ENCODE data around the gene FAM216A.
"Not testable (repeated sequence)": the region's sequence is repeated elsewhere in the genome, so short reads cannot be mapped to it uniquely, and the experiment has no call there.

FAM216A gene

DNA sequence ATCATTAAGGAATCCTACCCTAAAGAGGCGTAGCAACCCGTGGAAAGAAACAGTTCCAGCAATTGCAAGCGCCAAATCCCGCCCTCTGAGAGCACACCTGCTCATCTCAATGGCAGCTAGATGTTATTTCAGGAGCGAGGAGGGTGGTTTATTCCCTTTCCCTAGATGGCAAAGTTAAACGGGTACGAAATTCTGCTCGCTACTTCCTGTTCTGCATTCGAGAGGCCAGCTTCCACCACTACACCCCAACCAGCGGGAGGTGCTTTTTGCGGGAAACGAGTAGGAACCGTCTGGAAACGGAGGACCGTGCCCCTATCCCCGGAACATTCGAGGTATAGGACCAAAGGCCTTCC, 32.7 kb downstream of the FAM216A start:
- DNase-seq = no peak
- no peak for ATAC-seq

DNA sequence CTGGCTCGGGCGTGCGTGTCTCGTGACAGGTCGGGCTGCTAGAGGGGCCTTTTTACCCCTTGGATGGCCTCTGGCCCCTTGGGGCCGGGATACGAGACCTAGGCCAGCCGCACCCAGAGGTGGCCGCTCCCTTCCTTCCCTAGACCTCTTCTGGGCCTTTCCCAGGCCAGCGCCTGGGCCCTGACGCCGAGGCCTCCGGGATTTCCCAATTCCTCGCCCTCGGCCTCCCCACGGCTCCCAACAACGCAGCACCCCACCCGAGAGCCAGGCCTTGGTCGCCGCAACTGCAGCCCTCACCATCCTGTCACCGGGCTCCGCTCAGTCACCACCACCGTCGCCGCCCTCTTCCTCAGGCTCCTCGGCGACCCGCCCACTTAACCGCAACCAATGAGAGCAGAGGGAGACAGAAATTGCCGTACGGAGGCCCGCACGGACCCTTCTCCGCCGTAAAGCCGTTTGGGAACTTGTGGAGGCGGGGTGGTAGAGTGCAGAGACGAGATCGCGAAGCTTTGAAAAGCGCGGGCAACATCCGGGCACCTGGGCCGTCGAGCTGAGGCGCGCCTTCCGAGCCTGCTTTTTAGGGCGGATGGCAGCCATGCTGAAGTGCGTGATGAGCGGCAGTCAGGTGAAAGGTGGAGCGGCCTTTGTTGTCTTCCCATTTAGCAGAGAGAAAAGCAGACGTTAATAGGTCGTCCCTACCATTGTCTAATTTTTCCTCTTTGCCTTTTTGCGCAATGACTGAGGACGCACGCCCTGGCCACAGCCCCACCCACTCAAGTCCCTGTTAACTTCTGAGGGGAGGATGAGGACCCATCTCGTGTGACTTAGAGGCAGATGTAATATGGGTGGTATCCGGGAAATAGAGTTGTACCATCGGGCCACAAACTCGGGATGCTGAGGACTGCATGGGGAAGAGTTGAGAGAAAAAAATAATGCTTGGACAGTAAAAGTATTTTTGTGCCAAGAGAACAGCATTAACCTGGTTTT, 33.4 kb downstream of the FAM216A start, which contains the start of the genes RAD9B and VPS29:
Gene RAD9B, plus strand, starts transcription at position 580 of the 987 bp plus-strand sequence. Its CDS starts 7 bp downstream, at position 587.
Gene VPS29, minus strand, starts transcription at position 360 of the 987 bp plus-strand sequence. Its CDS starts 60 bp downstream, at position 300.
- DNase-seq = peak; percentile 98
- ATAC-seq = peak; percentile 99

DNA sequence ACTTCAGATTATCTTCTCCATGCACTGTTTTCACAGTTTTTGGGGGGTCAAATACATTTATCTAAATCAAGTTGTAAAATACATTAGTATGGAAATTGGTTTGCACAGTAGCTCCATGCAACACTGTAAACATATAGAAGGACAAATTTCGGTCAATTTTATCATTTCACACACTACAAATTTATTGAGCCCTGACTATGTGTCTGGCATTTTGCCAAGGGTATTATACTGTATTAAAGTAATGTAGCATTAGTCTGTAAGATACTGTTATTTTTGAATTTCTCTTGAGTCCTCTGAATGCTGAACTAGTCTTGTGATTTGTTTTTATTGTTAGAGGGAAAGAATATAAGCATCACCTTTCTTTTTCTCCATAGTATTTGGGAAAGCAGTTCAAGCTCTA, 34.8 kb downstream of the FAM216A start:
- no peak for ATAC-seq

DNA sequence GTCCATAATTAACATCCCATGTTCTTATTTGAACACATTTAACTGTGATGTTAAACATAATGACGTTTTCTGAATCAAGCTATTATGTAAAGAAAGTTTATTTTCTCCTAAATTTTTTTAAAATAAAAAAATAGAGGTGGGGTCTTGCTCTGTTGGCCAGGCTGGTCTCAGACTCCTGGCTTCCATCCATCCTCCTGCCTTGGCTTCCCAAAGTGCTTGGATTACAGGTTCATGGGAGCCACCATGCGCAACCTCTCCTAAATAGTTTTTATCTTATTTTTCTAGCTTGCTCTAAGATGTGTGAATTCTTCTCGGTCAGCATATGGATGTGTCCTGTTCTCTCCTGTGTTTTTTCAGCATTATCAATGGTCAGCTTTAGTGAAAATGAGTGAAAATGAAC, 36.7 kb downstream of the FAM216A start:
- DNase-seq (no peak), ATAC-seq (no peak)

More for the DNA sequence above, 34.8 kb downstream of the FAM216A start:
- DNase-seq = no peak

DNA sequence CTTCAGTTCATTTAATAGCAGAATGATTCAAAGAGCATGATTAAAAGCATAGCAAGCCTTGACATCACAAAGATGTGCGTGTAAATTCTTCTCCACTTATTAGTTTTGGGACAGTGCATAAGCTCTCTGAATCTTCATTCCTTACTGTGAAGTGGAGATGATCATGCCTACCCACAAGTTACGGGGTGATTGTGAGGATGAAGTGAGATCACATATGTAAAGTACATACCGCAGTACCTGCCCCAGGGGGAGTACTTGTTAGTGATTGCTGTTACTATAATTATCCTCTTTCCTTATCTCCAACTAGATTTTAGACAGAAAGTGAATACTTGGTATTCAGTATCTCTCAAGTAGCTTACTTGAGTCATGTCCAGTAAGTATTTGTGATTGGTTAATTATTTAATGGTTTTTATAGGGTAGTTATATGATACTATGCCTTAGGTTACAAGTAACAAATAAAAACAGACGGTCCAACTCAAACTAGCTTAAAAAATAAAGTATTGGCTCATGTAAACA, 39.5 kb downstream of the FAM216A start:
- no peak for DNase-seq
- ATAC-seq = no peak

DNA sequence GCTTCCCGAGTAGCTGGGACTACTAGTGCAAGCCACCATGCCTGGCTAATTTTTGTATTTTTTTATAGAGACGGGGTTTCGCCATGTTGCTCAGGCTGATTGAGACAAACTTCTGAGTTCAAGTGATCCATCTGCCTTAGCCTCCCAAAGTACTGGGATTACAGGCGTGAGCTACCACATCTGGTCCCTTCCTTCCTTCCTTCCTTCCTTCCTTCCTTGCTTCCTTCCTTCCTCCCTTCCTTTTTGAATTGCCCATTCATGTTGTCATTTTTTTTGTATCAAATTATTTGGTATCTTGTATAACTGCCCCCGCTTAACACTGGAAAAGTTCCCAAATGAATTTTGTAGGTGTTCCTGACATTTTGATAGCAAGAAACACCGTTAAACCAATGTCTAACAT, 45.2 kb downstream of the FAM216A start:
- DNase-seq = no peak
- ATAC-seq = no peak

DNA sequence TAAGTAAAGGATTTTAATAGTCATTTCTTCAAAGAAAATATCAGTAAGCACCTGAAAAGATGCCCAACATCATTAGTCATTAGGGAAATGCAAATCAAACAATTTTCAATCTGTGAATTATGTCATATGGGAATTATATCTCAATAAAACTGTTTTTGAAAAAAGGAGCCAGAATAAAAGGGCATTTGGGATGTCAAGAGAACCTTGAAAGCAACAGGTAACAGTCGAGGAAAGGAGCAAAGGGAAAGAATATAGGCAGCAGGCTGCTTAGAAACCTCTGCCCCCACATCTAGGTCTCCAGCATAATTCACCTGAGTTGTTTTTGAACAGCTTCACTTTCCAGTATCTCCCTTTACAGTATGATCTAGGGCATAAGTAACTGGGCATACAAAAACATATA, 45.7 kb downstream of the FAM216A start:
- no peak for ATAC-seq

DNA sequence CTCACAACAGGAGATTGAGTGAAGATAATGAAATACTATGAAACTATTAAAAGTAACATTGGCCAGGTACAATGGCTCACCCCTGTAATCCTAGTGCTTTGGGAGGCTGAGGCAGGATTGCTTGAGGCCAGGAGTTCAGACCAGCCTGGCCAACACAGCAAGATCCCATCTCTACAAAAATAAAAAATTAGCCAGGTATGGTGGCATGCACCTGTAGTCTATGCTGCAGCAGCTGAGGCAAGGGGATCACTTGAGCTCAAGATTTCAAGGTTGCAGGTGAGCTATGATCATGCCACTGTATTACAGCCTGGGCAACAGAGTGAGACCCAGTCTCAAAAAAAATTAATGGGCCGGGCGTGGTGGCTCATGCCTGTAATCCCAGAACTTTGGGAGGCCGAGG, 48.4 kb downstream of the FAM216A start:
- DNase-seq (no peak), ATAC-seq (no peak)

More for the DNA sequence above, 45.7 kb downstream of the FAM216A start:
- no peak for DNase-seq

DNA sequence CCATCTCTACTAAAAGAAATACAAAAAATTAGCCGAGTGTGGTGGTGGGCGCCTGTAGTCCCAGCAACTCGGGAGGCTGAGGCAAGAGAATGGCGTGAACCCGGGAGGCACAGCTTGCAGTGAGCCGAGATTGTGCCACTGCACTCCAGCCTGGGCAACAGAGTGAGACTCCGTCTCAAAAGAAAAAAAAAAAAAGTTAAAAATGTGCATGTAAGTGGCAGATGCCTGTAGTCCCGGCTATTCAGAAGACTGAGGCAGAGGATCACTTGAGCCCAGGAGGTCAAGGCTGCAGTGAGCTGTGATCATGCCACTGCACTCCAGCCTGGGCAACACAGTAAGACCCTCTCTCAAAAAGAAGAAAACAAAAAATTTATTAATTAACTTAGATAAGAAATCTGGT, 49.4 kb downstream of the FAM216A start:
- not testable (repeated sequence) for ATAC-seq, DNase-seq

DNA sequence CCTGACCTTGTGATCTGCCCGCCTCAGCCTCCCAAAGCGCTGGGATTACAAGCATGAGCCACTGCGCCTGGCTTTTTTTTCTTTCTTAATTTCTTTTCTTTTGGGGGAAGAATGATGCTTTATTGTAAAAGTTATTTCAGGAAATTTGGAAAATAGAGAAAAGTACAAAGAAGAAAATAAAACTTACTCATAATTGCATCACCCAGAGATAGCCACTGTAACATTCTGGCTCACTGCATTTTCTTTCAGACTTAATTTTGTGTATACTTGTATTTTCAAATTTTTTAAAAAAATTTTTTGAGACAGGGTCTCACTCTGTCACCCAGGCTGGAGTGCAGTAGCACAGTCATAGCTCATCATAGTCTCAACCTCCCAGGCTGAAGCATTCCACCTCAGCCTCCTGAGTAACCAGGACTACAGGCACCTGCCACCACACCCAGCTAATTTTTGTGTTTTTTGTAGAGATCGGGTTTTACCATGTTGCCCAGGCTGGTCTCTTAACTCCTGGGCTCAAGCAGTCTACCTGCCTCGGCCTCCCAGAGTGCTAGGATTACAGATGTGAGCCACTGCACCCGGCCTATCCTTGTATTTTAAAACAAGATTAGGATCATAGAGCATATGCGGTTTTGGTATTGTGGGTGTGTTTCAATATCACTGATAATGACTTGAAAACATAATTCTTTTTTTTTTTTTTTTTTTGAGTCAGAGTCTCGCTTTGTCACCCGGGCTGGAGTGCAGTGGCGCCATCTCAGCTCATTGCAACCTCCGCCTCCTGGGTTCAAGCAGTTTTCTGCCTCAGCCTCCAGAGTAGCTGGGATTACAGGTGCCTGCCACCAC, 52.4 kb downstream of the FAM216A start:
- DNase-seq = not testable (repeated sequence)
- ATAC-seq = peak; percentile 52

DNA sequence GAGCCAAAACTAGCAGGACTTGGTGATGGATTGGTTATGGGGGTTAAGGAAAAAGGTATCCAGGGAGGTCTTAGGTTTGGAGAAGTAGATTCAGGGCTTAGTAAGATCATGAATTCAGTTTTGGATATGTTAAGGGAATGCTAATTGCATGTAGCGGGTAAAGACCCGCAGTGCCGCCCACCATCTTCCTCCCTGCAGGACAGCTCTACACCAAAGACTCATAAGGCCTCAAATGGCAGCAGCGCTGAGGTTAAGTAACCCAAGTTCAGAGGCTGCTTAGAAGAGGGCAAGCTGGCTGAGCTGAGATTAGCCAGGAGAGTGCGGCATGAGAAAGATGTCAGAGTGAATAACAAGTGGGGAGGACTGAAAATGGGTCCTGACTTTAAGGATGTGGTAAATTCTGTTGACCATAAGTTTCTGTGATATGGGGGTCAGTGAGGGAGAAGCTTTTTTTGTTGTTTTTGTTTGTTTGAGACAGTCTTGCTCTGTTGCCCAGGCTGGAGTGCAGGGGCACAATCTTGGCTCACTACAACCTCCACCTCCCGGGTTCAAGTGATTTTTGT, 59.7 kb downstream of the FAM216A start:
- DNase-seq (no peak), ATAC-seq (no peak)

DNA sequence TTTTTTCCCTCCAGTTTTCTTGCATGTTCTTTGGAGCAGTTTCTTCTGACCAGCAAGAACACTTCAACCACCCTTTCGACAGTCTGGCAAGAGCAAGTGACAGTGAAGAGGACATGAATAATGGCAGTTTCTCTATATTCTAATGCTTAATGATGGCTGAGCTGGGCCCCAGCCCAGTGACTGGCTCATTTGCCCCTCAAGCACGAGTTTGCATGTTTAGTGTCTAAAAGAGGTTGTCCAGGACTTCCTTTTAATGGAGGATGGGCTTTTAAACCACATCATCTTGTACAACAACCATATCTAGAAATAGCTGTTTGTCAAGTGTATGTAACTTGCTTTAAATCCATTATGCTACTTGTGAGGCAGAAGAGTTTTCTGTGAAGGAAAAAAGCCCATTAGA, 61.9 kb downstream of the FAM216A start:
- DNase-seq (no peak), ATAC-seq (no peak)

DNA sequence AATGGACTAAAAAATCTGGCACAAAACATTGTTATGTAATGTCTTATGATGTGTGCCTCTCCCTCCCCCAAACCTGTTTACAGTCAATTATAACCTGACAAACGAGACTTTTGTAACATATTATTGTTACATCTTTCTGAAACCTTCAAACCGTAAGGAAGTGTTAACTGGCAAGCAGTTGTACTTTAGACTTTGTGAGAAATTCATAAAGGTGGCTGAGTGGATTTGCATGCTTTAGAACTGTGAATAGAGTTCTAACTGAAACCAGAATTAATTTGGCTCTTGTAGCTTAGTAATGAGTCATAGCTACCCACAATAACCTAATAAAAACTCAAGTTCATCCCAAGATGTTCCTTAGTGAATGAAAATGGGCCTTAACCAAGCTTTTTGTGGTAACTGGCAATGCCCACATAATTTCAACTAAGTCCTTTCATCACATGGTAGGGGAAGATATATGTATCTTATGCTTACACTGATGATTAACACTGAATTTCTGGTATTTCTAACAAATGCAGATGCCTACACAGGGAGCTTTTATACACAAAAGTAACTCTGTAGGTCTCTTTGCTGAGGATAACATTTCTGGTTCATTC, 63.2 kb downstream of the FAM216A start:
- ATAC-seq (peak; percentile 78), DNase-seq (no peak)

DNA sequence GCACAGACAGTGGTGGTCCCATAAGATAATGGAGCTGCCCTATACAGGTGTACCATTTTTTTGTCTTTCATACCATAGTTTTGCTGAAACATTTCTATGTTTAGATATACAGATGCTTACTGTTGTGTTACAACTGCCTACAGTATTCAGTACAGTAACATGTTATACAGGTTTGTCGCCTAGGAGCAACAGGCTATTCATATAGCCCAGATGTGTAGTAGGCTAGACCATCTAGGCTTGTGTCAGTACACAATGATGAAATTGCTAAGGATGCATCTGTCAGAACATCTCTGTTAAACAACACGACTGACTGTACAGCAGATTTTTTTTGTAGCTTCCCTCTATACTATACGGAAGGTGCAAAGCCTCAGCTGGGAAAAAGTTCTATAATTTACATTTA, 64.0 kb downstream of the FAM216A start:
- no peak for DNase-seq
- ATAC-seq = no peak

DNA sequence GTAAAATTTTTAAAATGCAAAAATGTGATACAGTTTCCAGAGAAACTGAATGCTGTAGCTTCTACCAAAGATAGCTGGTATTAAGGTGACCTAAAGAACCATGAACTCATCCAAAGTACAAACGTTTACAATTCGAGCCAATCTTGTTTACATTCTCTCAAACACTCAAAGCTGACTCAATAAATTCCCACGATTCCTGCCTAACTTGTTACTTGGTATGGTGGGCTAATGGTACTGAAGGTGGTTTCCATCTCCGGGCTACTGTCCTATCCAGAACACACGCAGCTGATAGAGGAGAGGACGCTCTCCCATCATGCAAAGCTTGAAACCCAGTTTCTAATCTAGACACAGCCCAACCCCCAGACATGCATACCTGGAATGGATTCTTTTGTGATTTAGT, 65.0 kb downstream of the FAM216A start:
- no peak for DNase-seq
- no peak for ATAC-seq

DNA sequence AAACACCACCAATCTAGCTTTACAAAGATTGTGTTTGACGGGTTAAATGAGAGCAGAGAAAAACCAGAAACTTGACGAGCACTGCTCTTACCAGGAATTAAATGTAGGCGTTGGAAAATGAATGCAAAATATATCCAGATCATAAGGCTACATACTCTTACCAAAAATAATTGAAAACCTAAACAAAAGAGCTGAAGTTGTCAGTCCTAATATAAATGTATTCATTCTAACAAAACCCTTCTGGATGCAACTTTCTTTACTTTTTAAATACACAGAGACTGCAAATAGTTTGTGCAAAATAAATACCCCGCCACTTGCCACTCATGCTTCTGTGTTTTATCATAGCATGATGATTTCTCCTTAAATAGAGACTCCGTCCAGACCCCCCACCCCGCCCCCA, 66.2 kb downstream of the FAM216A start:
- ATAC-seq (no peak), DNase-seq (no peak)

DNA sequence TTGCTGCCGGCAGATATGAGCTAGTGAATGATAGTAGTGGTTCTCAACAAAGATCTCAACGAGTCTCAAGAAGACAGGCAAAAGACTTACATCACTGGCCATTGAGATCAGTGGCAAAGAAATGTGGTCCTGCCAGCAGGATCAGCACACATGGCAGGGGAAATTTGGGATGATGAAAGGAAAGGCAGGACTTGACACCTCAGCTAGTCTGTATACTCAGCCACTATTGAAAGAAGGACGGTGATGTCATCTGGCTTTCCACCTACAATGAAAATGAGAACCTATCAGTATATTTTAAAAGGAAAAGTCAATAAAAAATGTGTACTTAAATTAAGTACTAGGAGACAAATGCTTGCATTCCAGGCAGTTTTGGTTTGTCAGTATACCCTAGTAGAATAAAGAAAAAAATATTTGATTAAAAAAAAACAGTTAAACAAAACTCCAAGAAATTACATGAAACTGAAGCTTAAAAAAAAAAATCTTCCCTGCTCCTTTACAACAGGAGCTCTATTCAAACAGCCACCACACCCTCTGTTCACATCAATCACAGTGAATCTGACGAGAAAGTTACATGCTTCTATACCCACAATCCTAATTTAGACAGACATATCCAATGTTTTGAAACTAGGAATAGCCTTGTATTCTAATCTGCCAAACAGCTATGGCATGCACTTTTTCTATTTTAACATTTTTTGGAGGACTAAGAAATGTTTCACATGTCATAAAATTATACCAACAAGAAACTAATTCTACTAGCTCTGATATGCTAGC, 68.4 kb downstream of the FAM216A start:
- ATAC-seq = no peak
- no peak for DNase-seq

DNA sequence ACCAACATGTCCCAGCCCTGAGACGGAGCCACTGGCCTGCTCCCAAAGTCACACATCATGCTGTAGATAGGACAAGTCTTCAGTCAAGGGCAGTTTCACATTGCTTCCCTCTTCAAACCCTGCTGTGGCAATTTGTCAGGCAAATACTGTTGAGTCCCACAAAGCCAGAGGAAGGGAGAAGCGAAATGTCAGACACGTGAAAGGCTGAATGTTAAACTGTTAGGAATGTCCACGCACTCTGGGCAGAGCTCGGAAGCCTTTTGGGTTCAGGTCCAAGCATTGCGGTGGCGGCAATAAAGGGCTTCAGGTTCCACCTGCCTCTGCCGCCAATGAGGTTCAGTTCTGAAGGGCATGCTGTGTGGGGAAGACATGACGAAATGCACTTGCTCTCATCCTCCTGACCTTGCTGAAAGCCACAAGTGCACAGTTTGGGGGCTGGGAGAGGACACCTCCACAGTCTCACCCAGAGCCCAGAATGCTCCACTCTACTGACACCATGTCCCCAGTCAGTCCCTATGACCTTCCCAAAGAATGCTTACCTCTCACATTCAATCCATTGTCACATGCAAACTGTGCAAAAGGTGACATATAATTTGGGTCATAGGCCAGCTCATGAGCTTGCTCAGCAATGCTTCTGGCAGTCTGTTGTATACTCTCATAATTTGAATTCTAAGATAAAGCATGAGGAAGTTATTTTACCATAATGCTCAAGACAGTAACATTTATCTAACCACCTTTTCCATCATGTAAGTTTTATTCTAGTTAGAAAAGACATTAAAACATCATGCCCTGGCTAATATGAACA, 69.2 kb downstream of the FAM216A start:
- ATAC-seq (no peak), DNase-seq (no peak)

DNA sequence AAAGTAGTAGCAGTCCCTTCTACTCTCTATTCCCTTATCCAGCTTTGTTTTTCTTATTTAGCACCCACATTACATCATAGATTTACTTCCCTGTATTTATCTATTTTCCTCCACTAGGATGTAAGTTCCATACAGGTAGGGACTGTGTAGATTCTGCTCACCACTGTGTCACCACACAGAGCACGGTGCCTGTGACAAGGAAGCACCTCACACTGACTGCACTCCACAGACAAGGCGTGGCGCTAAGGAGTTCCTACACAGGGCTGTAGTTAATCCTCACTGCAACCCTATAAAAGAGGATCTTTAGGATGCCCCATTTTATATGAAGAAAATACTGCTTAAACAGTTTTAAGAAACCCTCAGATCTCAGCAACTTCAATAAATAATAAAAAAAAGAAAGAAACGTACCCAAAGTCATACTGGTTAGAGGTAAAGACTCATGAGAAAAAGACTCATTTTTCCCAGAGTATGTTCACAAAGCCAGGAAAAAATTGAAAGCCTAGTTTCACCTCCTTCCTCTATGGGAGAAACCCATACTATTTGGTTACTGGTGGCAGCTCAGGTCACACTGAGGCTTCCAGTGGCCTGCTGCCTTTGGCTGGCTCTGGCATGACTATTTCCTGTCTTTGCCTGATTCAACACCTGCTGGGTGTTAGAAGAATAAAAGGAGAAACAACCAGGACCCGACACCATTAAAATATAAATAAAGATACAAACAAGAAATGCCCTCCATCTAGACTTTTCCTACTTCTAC, 70.4 kb downstream of the FAM216A start:
- ATAC-seq = no peak

More for the DNA sequence above, 70.4 kb downstream of the FAM216A start:
- DNase-seq = no peak

Data from stimulated activated naive CD8-positive, alpha-beta T cell treated with anti-CD3 and anti-CD28 coated beads, Interleukin-15, Interleukin-2, amounts not matched to agents 100 U/mL and 50 U/mL, for 24 hours (primary cell).